Progenitor cell of endocrine pancreas (in vitro differentiated cells): ENCODE measurements around the gene PIP5K1C. TPM values are rescaled to one million over a fixed set of nuclear protein-coding genes. Genes with fewer than 3 reads are reported as not detected.
A peak's percentile ranks its signal among the peaks of the same experiment; 100 is the strongest.

Source experiments
- DNase-seq: peaks from one replicate; pipeline ENCODE4 v3.0.0; 2021; ENCODE audit warnings: low spot score; ENCODE audit not compliant: unreplicated experiment
- H3K27ac Mint-ChIP-seq: 2 replicates; pipeline ENCODE4 v1.8.0; 2021; ENCODE audit warnings: mild to moderate bottlenecking, moderate library complexity, mixed read lengths
- H3K27me3 Mint-ChIP-seq: 2 replicates; pipeline ENCODE4 v1.8.0; 2021; ENCODE audit warnings: mixed read lengths
- H3K36me3 Mint-ChIP-seq: 2 replicates; pipeline ENCODE4 v1.8.0; 2022; ENCODE audit warnings: mixed read lengths; ENCODE audit not compliant: insufficient read depth
- H3K4me1 Mint-ChIP-seq: 2 replicates; pipeline ENCODE4 v1.8.0; 2021; ENCODE audit warnings: low read depth, mixed read lengths
- H3K4me3 Mint-ChIP-seq: 2 replicates; pipeline ENCODE4 v1.8.0; 2021; ENCODE audit warnings: low read depth, mild to moderate bottlenecking, moderate library complexity, mixed read lengths
- H3K9me3 Mint-ChIP-seq: 2 replicates; pipeline ENCODE4 v1.8.0; 2021; ENCODE audit warnings: low read depth, mixed read lengths
- CTCF ChIP-seq: fragments of 200-600 bp; sonication (generic); IDR thresholded peaks from one replicate; pipeline ENCODE4 v1.5.0; 2021; ENCODE audit warnings: antibody characterized with exemption, mild to moderate bottlenecking; ENCODE audit not compliant: unreplicated experiment
- long read RNA-seq: library from polyadenylated mRNA; unstranded; transcript quantifications from one replicate; pipeline ENCODE4 v2.0.0, GENCODE V29; 2020
- total RNA-seq: library from RNA; stranded (reverse); gene quantifications from 2 replicates; pipeline ENCODE4 v1.2.1, GENCODE V29; 2021

The PIP5K1C gene
- 49.7 and 51.7 TPM in 2 replicates for total RNA-seq
- long read RNA-seq: 0 reads

GRCh38 chr19:3700242-3701032, at the start of gene PIP5K1C:
TSS of gene PIP5K1C (minus strand) at chr19:3700468. CDS start at chr19:3700390, 78 bp downstream.
- H3K36me3 Mint-ChIP-seq: no peaks in the 10 kb centered on the region
- H3K27me3 Mint-ChIP-seq: no peaks in the 10 kb centered on the region
- TF ChIP-seq CTCF: peak; percentile 71
- peak; percentile 94 for DNase-seq
- no peaks in the 10 kb centered on the region for H3K9me3 Mint-ChIP-seq
- peak within 1 kb of the TSS; percentile 83 for H3K4me3 Mint-ChIP-seq
- H3K27ac Mint-ChIP-seq: peak within 1 kb of the TSS; percentile 68
- H3K4me1 Mint-ChIP-seq: peaks cover 11% of the 10 kb centered on the region

- no peak for TF ChIP-seq CTCF
- H3K27ac Mint-ChIP-seq: no peak overlapping the region
- no peak for DNase-seq
- H3K4me1 Mint-ChIP-seq: peaks cover 2% of the 10 kb centered on the region
- no peaks in the 10 kb centered on the region for H3K27me3 Mint-ChIP-seq
- peaks cover 8% of the 10 kb centered on the region for H3K36me3 Mint-ChIP-seq
- H3K4me3 Mint-ChIP-seq: no peak overlapping the region
- no peaks in the 10 kb centered on the region for H3K9me3 Mint-ChIP-seq
Measured at GRCh38 chr19:3748965-3749364, 48.7 kb upstream of the PIP5K1C start.

GRCh38 chr19:3746371-3747056, 46.2 kb upstream of the PIP5K1C start:
- DNase-seq: no peak
- Mint-ChIP-seq H3K27ac (no peak overlapping the region), H3K4me1 (peaks cover 3% of the 10 kb centered on the region), H3K36me3 (peaks cover 6% of the 10 kb centered on the region), H3K27me3 (no peaks in the 10 kb centered on the region), H3K4me3 (no peak overlapping the region), H3K9me3 (no peaks in the 10 kb centered on the region)
- TF ChIP-seq CTCF: no peak

- Mint-ChIP-seq H3K27me3 (no peaks in the 10 kb centered on the region), H3K27ac (no peak overlapping the region), H3K36me3 (peaks cover 5% of the 10 kb centered on the region), H3K9me3 (no peaks in the 10 kb centered on the region), H3K4me3 (no peak overlapping the region), H3K4me1 (peaks cover 3% of the 10 kb centered on the region)
- no peak for TF ChIP-seq CTCF
- no peak for DNase-seq
Measured at GRCh38 chr19:3745363-3746045, 45.2 kb upstream of the PIP5K1C start.

GRCh38 chr19:3743486-3743885, 43.2 kb upstream of the PIP5K1C start:
- Mint-ChIP-seq H3K27me3 (no peaks in the 10 kb centered on the region), H3K9me3 (no peaks in the 10 kb centered on the region), H3K4me1 (peaks cover 3% of the 10 kb centered on the region), H3K36me3 (no peaks in the 10 kb centered on the region), H3K4me3 (no peak overlapping the region), H3K27ac (no peak overlapping the region)
- no peak for TF ChIP-seq CTCF
- no peak for DNase-seq
